Left renal cortex interstitium (tissue), 4 donors: ENCODE measurements around the gene PPP5C. TPM values are rescaled to one million over a fixed set of nuclear protein-coding genes. Genes with fewer than 3 reads are reported as not detected.
"Not testable (repeated sequence)": the region's sequence is repeated elsewhere in the genome, so short reads cannot be mapped to it uniquely, and the experiment has no call there.

Experiments
- DNase-seq, 4 donors: peaks; one replicate each; pipeline ENCODE4 v3.0.0-alpha.2; 2013; ENCODE audit warnings: low read depth in 4 of 4, low spot score in 2 of 4, missing footprints in 1 of 4
- polyA plus RNA-seq, 4 donors: library from polyadenylated mRNA; unstranded; fragments of 120-200 nt; gene quantifications; one replicate each; pipeline ENCODE4 v1.2.1, GENCODE V29; 2013; ENCODE audit not compliant: insufficient read length in 4 of 4

Gene PPP5C
- polyA plus RNA-seq, 4 donors, result 92.2 to 116 (median 107) TPM

DNA sequence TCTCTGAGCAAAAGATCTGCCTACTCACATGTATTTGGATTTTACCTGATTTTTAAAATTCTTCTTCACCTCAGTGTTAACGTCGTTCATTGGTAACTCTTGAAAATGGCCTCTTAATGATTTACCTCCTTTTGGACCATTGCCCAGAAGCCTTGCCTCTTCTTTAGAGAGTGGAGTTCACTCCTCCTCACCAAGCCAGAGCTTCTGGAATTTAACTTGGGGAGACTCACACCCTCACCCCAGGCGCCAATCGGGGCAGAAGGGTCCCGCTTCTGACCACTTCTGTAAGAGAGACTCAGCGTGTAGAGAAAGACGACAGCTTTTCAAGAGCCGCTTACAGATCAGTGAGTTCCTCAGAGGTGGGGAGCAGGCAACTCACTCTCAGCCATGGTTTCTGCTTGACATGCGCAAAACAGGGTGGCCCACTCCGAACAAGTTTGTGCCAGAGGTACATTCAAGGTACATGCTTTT, 79.2 kb downstream of the PPP5C start:
- peak in 1 of 4 donors; percentile 89 for DNase-seq

DNA sequence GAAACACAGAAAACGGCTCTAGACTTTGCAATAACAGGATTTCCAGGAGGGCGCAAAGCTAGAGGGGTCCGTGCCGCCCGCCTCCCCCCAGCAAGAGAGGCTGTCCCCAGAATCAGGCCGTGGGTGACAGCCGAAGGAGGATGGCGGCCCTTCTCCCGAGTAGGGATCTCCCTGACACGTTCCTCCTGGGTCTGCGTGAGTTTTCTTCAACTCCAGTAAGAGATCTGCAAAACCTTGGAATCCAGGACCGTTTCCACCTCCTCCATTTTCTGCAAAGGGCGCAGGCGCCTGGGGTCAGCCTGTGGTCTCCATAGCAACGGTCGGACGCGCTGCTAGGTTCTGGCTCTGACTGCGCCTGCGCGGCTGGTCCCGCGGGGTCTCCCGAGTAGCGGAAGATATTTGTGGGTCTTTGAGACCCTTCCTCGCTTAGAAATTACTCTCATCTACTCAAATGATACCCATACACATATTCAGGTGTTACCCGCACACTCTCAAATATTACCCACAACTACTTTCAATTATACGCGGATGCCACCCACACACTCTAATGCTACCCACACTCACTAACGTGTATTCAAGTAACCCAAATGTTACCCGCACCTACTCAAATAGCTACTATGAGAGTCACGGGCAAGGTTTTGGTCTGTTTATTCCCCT, 79.7 kb downstream of the PPP5C start:
- DNase-seq, result peak in 2 of 4 donors; percentile 85 to 86

DNA sequence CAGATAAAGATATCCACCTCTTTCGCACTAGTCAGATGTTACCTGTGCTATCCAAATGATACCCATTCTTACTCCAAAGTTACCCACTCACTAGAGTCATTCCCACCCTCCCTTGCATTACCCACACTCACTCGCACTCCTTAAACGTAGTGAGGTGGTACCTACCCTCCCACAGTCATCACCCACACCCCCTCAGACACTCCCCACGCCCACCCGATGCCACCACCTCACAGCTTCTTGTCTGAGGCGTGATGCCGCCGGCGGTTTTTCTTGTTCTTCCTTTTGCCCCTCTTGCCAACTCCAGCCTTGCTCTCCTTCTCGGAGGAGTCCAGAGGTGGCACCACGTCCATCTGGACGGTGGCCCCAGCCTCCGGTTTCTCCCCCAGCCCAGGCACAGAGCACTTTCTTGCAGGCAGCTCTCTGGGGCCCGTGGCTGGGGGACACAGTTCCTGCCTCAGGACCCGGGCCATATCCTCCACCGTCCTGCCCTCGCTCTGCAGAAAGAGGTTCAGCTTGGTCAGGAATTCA, 80.7 kb downstream of the PPP5C start:
- no peak for DNase-seq

DNA sequence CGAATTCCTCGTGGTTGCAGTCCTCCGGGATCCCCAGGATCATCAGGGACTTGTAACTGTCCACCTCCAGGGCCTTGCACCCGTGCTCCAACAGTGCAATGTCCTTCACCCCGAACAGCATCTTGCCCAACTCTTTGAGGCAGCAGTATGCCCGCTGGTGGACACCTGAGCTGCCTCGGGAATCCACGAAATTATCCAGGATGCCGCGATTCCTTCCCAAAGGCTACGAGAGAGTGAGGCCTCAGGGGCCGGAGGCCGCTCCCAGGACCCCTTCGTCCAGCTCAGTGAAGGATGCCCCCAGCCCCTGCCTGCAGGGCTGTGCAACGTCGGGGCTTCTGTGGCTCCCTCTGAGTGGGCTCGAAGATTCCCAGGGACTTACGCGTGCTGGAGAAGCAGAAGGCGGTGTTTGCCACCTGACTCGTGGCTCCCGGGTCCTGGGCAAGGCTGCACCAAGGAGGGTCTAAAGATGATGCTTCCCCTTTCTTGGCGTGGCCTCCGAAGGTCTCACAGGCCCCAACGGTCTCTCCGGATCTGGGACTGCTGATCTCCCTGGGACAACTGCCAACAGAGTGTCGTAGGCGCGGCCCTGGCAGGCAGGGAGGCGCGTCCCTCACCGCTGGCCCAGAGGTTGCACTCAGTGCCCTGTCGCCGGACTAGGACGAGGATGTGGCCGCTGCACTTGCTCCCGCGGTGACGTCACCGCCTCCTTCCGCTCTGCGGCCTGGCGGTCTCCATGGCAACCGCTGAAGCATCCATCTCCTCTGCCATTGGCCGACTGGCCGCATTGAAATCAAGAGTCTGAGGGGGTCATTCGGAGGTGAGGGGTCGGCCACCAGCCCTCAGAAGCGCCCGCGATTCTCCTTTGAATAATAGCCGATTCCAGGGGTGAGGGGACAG, 81.6 kb downstream of the PPP5C start, which contains the start of gene PNMA8C:
Gene PNMA8C, minus strand, starts transcription at position 698 of the 897 bp plus-strand sequence. Its CDS starts 577 bp downstream, at position 121.
- DNase-seq, result peak in 2 of 4 donors; percentile 56

DNA sequence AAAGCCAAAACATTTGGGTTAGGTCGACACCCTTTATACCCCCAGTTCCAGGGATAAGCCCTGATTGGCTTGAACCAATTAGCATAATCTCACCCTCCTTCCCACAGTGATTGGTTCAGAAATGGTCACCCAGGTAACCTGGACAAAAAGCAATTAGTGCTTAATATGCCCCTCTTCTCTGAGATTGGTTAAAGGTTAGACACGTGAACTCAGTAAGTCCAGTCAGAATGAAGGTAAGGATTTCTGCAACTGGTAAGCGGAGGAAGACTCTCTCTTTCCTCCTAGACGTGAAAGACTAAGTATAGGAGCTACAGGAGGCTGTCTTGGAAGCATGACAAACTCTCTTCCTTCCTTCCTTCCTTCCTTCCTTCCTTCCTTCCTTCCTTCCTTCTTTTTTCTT, 83.1 kb downstream of the PPP5C start:
- DNase-seq, result no peak

DNA sequence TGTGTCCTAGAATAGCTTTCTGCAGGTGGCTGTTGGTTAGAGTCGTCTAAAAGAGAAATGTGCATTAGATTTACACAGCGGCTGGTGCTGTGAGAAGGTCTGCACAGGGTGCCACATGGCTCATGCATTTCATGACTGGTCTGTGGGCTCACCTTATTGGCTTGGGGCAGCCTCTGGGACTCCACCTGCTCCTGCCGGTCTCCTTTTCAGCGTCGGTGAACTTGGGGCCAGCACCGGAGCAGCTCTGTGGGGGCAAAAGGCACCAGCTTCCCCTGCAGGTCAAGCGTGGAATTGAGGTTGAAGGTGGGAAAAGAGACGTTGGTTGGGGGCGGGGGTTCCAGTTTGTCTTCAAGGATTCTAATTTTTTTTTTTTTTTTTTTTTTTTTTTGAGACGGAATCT, 84.9 kb downstream of the PPP5C start:
- DNase-seq, result no peak

DNA sequence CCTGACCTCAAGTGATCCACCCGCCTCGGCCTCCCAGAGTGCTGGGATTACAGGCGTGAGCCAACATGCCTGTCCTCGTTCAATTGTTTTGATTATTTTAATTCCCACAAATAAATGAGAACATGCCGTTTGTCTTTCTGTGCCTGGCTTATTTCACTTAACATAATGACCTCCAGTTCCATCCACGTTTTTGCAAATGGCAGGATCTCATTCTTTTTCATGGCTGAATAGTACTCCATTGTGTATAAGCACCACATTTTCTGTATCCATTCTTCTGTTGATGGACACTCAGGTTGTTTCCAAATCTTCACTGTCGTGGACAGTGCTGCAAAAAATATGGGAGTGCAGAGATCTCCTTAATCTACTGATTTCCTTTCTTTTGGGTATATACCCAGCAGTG, 86.6 kb downstream of the PPP5C start:
- not testable (repeated sequence) for DNase-seq

DNA sequence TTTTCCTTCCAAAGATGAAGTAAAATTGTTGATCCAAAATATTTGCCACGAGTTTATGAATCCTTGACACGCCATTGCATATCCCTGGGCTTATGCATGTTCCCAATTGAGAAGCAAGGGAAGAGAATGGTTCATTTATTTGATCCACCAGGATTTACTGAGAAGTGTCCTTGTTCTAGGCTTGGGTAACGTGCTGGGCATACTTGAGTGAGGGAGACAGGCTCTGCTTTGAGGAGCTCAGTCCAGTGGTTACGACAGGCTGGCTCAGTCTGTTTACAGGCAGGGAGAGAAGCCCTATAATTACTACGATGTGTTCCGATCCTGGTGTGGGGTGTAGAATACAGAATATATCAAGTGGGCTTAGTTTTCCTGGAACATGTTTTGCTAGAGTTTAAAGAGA, 88.1 kb downstream of the PPP5C start:
- no peak for DNase-seq

DNA sequence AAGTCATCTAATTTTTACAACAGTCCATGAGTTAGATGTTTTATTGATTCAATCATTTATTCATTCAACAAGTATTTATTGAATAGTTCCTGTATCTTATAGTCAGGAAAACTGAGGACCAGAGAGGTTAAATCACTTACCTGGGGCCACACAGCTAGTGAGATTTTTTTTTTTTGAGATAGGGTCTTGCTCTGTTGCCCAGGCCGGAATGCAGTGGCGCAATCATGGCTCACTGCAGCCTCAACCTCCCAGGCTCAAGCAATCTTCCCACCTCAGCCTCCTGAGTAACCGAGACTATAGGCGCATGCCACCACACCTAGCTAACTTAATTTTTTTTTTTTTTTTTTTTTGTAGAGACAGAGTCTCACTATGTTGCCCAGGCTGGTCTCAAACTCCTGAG, 88.8 kb downstream of the PPP5C start:
- not testable (repeated sequence) for DNase-seq

Other genes starting within 250 kb of the PPP5C start
- gene IGFL3, start 222.4 kb upstream of the PPP5C start, polyA plus RNA-seq, result not detected
- not detected for gene IGFL2, start 198.8 kb upstream of the PPP5C start, polyA plus RNA-seq
- gene IGFL1, start 117.3 kb upstream of the PPP5C start, polyA plus RNA-seq, result not detected
- gene HIF3A, start 50.0 kb upstream of the PPP5C start, polyA plus RNA-seq, result 10 to 100 TPM; 26.5 to 76.0 (median 49.9) TPM
- gene CCDC8, start 66.5 kb downstream of the PPP5C start, polyA plus RNA-seq, result 10 to 100 TPM; 52.0 to 76.4 (median 60.9) TPM
- gene PNMA8C, start 81.8 kb downstream of the PPP5C start, polyA plus RNA-seq, result under 1 TPM; 0.58 to 0.74 (median 0.69) TPM
- 10 to 100 TPM; 45.6 to 75.2 (median 50.6) TPM for gene PNMA8A, start 124.5 kb downstream of the PPP5C start, polyA plus RNA-seq
- gene PNMA8B, start 148.8 kb downstream of the PPP5C start, polyA plus RNA-seq, result 1 to 10 TPM; 3.9 to 7.4 (median 5.0) TPM